HL-60 (cell line): ENCODE data around the gene AEN.

Experiments used
- DNase-seq, 2 experiments: peaks; one replicate each; pipeline ENCODE4 v3.0.0-alpha.2; 2010 to 2020; ENCODE audit warnings: low read depth in 1 of 2, low spot score in 1 of 2
- H3K27ac ChIP-seq: fragments of 250-450 bp; sonication (Bioruptor Pico); replicated peaks from 2 replicates; pipeline ENCODE4 v1.5.1; 2020; ENCODE audit warnings: mild to moderate bottlenecking, moderate library complexity
- H3K27me3 ChIP-seq: fragments of 250-450 bp; sonication (Bioruptor Pico); 2 replicates; pipeline ENCODE4 v1.5.1; 2021; ENCODE audit warnings: mild to moderate bottlenecking, moderate library complexity; ENCODE audit not compliant: insufficient read depth, poor library complexity, severe bottlenecking
- H3K4me3 ChIP-seq: replicated peaks from 2 replicates; pipeline ENCODE4 v1.5.1; 2011; ENCODE audit warnings: mild to moderate bottlenecking, control low read depth, low read length; ENCODE audit not compliant: insufficient read depth
- CTCF ChIP-seq: IDR thresholded peaks from one replicate; pipeline ENCODE4 v1.5.1; 2011; ENCODE audit warnings: low read length, control low read depth, inconsistent platforms; ENCODE audit not compliant: insufficient read depth
- GABPA ChIP-seq: IDR thresholded peaks from 2 replicates; pipeline ENCODE4 v1.6.1; 2012; ENCODE audit warnings: low read depth
- POLR2AphosphoS5 ChIP-seq: IDR thresholded peaks from 2 replicates; pipeline ENCODE4 v1.6.1; 2012; ENCODE audit warnings: low read depth
- REST ChIP-seq: IDR thresholded peaks from 2 replicates; pipeline ENCODE4 v1.6.1; 2012; ENCODE audit warnings: low read depth; ENCODE audit not compliant: insufficient replicate concordance
- SPI1 ChIP-seq: IDR thresholded peaks from 2 replicates; pipeline ENCODE4 v1.6.1; 2012; ENCODE audit warnings: low read depth, mild to moderate bottlenecking, borderline replicate concordance

The AEN gene

GRCh38 chr15:88664151-88664778 is 43.1 kb downstream of the AEN start:
- no peak overlapping the region for H3K27ac ChIP-seq
- H3K27me3 ChIP-seq = peaks cover 5% of the 10 kb centered on the region
- H3K4me3 ChIP-seq = no peak overlapping the region
- no peak for DNase-seq
- TF ChIP-seq GABPA = no peak
- no peak for TF ChIP-seq POLR2AphosphoS5
- TF ChIP-seq SPI1 = no peak
- TF ChIP-seq CTCF = no peak
- TF ChIP-seq REST = no peak

GRCh38 chr15:88674661-88675060 is 53.5 kb downstream of the AEN start:
- no peak overlapping the region for H3K4me3 ChIP-seq
- H3K27me3 ChIP-seq = peaks cover 17% of the 10 kb centered on the region
- TF ChIP-seq CTCF (no peak), GABPA (no peak), REST (no peak), SPI1 (no peak), POLR2AphosphoS5 (no peak)
- no peak overlapping the region for H3K27ac ChIP-seq
- DNase-seq = no peak

- no peak for TF ChIP-seq CTCF
- TF ChIP-seq SPI1 = no peak
- TF ChIP-seq REST = no peak
- TF ChIP-seq GABPA = no peak
- no peak for TF ChIP-seq POLR2AphosphoS5
- DNase-seq = no peak
- H3K27me3 ChIP-seq = peaks cover 7% of the 10 kb centered on the region
- no peak overlapping the region for H3K4me3 ChIP-seq
- H3K27ac ChIP-seq = no peak overlapping the region
Measured at GRCh38 chr15:88678755-88679154, 57.6 kb downstream of the AEN start.
